ENCODE measurements around the gene SLC25A45.

SLC25A45 gene

GRCh38 chr11:65382033-65382803 lies at the start of gene SLC25A45:
Gene SLC25A45, minus strand, starts transcription at chr11:65382646. Its CDS starts 695 bp downstream, at chr11:65381951.
- DNase-seq (ENCODE audit: low spot score): peak; percentile 99

GRCh38 chr11:65431451-65432099 lies 49.1 kb upstream of the SLC25A45 start:
- DNase-seq (ENCODE audit: low spot score): peak; percentile 39

GRCh38 chr11:65430406-65431217 lies 48.2 kb upstream of the SLC25A45 start:
- peak; percentile 62 for DNase-seq (ENCODE audit: low spot score)

- peak; percentile 84 for DNase-seq (ENCODE audit: low spot score)
These were observed 47.4 kb upstream of the SLC25A45 start for GRCh38 chr11:65429724-65430405.

GRCh38 chr11:65429068-65429681 lies 46.7 kb upstream of the SLC25A45 start:
- peak; percentile 77 for DNase-seq (ENCODE audit: low spot score)

GRCh38 chr11:65428578-65429067 lies 46.2 kb upstream of the SLC25A45 start:
- DNase-seq (ENCODE audit: low spot score): no peak

GRCh38 chr11:65427691-65428577 lies 45.5 kb upstream of the SLC25A45 start:
- peak; percentile 84 for DNase-seq (ENCODE audit: low spot score)

- peak; percentile 76 for DNase-seq (ENCODE audit: low spot score)
These were observed 44.6 kb upstream of the SLC25A45 start for GRCh38 chr11:65426839-65427690.

- peak; percentile 85 for DNase-seq (ENCODE audit: low spot score)
These were observed 43.8 kb upstream of the SLC25A45 start for GRCh38 chr11:65425971-65426838.

- peak; percentile 83 for DNase-seq (ENCODE audit: low spot score)
These were observed 42.9 kb upstream of the SLC25A45 start for GRCh38 chr11:65425105-65425970.

GRCh38 chr11:65424205-65425104 lies 42.0 kb upstream of the SLC25A45 start:
- peak; percentile 54 for DNase-seq (ENCODE audit: low spot score)

- peak; percentile 52 for DNase-seq (ENCODE audit: low spot score)
These were observed 41.2 kb upstream of the SLC25A45 start for GRCh38 chr11:65423516-65424204.

GRCh38 chr11:65422633-65423515 lies 40.4 kb upstream of the SLC25A45 start, which contains the start of gene NEAT1:
Gene NEAT1, plus strand, starts transcription at chr11:65422798.
- DNase-seq (ENCODE audit: low spot score): peak; percentile 94

GRCh38 chr11:65421794-65422632 lies 39.6 kb upstream of the SLC25A45 start:
- peak; percentile 98 for DNase-seq (ENCODE audit: low spot score)

Data from kidney tubule cell (primary cell).